GM23338 (cell line): ENCODE results near the gene TANGO6. TPM values are rescaled to one million over a fixed set of nuclear protein-coding genes. Genes with fewer than 3 reads are reported as not detected.

Source experiments
- ATAC-seq: fragments of 200-7000 bp; cut with Tn5 transposase; 3 replicates; pipeline ENCODE4 v1.9.1; 2020
- DNase-seq: peaks from one replicate; pipeline ENCODE4 v3.0.0-alpha.2; 2015; ENCODE audit warnings: low spot score
- H2AFZ ChIP-seq: fragments of 200-600 bp; sonication (generic); 2 replicates; pipeline ENCODE4 v1.8.0; 2016; ENCODE audit warnings: antibody characterized with exemption, mild to moderate bottlenecking, moderate library complexity
- H3F3A ChIP-seq: fragments of 200-600 bp; sonication (generic); replicated peaks from 2 replicates; pipeline ENCODE4 v1.8.0; 2017; ENCODE audit warnings: antibody characterized with exemption, mixed run types, low read depth
- H3K27ac ChIP-seq: fragments of 200-600 bp; sonication (generic); 2 replicates; pipeline ENCODE4 v1.6.1; 2016; ENCODE audit warnings: low read depth
- H3K27me3 ChIP-seq: fragments of 200-600 bp; sonication (generic); 2 replicates; pipeline ENCODE4 v1.8.0; 2016; ENCODE audit warnings: mild to moderate bottlenecking, mixed run types, moderate library complexity; ENCODE audit not compliant: insufficient read depth
- H3K36me3 ChIP-seq: fragments of 200-600 bp; sonication (generic); 2 replicates; pipeline ENCODE4 v1.8.0; 2016; ENCODE audit warnings: mild to moderate bottlenecking; ENCODE audit not compliant: insufficient read depth
- H3K4me1 ChIP-seq: fragments of 200-600 bp; sonication (generic); 2 replicates; pipeline ENCODE4 v1.8.0; 2016; ENCODE audit warnings: mild to moderate bottlenecking, moderate library complexity; ENCODE audit not compliant: insufficient read depth
- H3K4me2 ChIP-seq: fragments of 200-600 bp; sonication (generic); 2 replicates; pipeline ENCODE4 v1.7.1; 2017; ENCODE audit warnings: mixed run types
- H3K4me3 ChIP-seq: fragments of 200-600 bp; sonication (generic); 2 replicates; pipeline ENCODE4 v1.6.1; 2016; ENCODE audit warnings: mixed run types
- H3K79me2 ChIP-seq: fragments of 200-600 bp; sonication (generic); replicated peaks from 2 replicates; pipeline ENCODE4 v1.8.0; 2017; ENCODE audit warnings: mild to moderate bottlenecking; ENCODE audit not compliant: insufficient read depth
- H3K9me2 ChIP-seq: fragments of 200-600 bp; sonication (generic); 2 replicates; pipeline ENCODE4 v1.8.0; 2017; ENCODE audit not compliant: insufficient read depth
- H4K20me1 ChIP-seq: fragments of 200-600 bp; sonication (generic); replicated peaks from 2 replicates; pipeline ENCODE4 v1.8.0; 2017; ENCODE audit warnings: mild to moderate bottlenecking; ENCODE audit not compliant: insufficient read depth
- H3K27ac Mint-ChIP-seq: 2 replicates; pipeline ENCODE4 v1.8.0; 2020; ENCODE audit warnings: inconsistent platforms, mild to moderate bottlenecking, moderate library complexity, mixed read lengths
- H3K27me3 Mint-ChIP-seq: 3 replicates; pipeline ENCODE4 v1.8.0; 2022; ENCODE audit warnings: low read depth, mild to moderate bottlenecking, moderate library complexity, mixed read lengths, inconsistent platforms; ENCODE audit not compliant: insufficient read depth, poor library complexity
- H3K36me3 Mint-ChIP-seq: 3 replicates; pipeline ENCODE4 v1.8.0; 2021; ENCODE audit warnings: low read depth, mild to moderate bottlenecking, inconsistent platforms, moderate library complexity, mixed read lengths
- H3K4me1 Mint-ChIP-seq: 3 replicates; pipeline ENCODE4 v1.8.0; 2020; ENCODE audit warnings: mild to moderate bottlenecking, inconsistent platforms, mixed read lengths
- H3K4me3 Mint-ChIP-seq: 3 replicates; pipeline ENCODE4 v1.8.0; 2021; ENCODE audit warnings: moderate library complexity, mild to moderate bottlenecking, inconsistent platforms, mixed read lengths
- H3K9me3 Mint-ChIP-seq: 3 replicates; pipeline ENCODE4 v1.8.0; 2020; ENCODE audit warnings: moderate library complexity, mild to moderate bottlenecking, inconsistent platforms, mixed read lengths
- POLR2AphosphoS5 ChIP-seq: IDR thresholded peaks from 2 replicates; pipeline ENCODE4 v1.6.1; 2016; ENCODE audit warnings: antibody characterized with exemption, low read depth
- STAT1 ChIP-seq: IDR thresholded peaks from one replicate; pipeline ENCODE4 v1.6.1; 2016; ENCODE audit warnings: antibody characterized with exemption; ENCODE audit not compliant: unreplicated experiment
- polyA plus RNA-seq: library from polyadenylated mRNA; unstranded; fragments of >200 nt; fragmentation: Nextera tagmentation; extraction: Ambion mirVana; gene quantifications from 2 replicates; pipeline ENCODE4 v1.2.1, GENCODE V29; 2016
- total RNA-seq: library from RNA; depleted of rRNA; stranded (reverse); fragments of >200 nt; shearing (Covaris generic); gene quantifications from 2 replicates; pipeline ENCODE4 v1.2.3, GENCODE V29; 2014
- TF ChIP-seq, protein P1 (sequence below): fragments of 250-450 bp; sonication (Bioruptor Pico); IDR thresholded peaks from 2 replicates; pipeline ENCODE4 v1.5.0; 2020; ENCODE audit warnings: mild to moderate bottlenecking, moderate library complexity
- TF ChIP-seq, protein P2 (sequence below), 2 experiments: fragments of 200-600 bp in 1 of 2; sonication (generic) in 1 of 2; conservative IDR thresholded peaks; 2 replicates each; pipeline versions ENCODE4 v1.5.1 to v1.6.1; 2016 to 2017; ENCODE audit warnings: antibody characterized with exemption in 2 of 2, low read depth in 2 of 2, mild to moderate bottlenecking in 2 of 2, moderate library complexity in 1 of 2

The TANGO6 gene
- total and polyA plus RNA-seq, 2 experiments from 2014 or later: 7.2 to 23.2 TPM

DNA sequence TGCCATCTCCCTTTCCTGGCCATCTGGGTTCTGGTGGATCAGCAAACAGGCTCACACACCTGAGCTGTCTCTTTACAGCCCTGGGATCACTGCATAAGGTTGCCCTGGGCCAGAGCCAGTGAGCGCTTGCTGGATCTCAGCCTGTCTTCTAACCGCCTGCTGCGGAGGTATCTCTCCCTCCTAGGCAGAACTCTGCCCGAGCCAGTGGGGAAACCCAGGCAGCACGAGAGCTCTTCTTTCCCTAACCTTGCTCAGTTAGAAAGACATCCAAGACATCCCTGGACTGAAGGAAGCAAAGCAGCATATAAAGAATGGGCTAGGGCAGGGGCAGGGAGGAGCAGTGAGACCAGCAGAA lies 268.5 kb downstream of the TANGO6 start (continued):
- TF ChIP-seq, protein P1, sequence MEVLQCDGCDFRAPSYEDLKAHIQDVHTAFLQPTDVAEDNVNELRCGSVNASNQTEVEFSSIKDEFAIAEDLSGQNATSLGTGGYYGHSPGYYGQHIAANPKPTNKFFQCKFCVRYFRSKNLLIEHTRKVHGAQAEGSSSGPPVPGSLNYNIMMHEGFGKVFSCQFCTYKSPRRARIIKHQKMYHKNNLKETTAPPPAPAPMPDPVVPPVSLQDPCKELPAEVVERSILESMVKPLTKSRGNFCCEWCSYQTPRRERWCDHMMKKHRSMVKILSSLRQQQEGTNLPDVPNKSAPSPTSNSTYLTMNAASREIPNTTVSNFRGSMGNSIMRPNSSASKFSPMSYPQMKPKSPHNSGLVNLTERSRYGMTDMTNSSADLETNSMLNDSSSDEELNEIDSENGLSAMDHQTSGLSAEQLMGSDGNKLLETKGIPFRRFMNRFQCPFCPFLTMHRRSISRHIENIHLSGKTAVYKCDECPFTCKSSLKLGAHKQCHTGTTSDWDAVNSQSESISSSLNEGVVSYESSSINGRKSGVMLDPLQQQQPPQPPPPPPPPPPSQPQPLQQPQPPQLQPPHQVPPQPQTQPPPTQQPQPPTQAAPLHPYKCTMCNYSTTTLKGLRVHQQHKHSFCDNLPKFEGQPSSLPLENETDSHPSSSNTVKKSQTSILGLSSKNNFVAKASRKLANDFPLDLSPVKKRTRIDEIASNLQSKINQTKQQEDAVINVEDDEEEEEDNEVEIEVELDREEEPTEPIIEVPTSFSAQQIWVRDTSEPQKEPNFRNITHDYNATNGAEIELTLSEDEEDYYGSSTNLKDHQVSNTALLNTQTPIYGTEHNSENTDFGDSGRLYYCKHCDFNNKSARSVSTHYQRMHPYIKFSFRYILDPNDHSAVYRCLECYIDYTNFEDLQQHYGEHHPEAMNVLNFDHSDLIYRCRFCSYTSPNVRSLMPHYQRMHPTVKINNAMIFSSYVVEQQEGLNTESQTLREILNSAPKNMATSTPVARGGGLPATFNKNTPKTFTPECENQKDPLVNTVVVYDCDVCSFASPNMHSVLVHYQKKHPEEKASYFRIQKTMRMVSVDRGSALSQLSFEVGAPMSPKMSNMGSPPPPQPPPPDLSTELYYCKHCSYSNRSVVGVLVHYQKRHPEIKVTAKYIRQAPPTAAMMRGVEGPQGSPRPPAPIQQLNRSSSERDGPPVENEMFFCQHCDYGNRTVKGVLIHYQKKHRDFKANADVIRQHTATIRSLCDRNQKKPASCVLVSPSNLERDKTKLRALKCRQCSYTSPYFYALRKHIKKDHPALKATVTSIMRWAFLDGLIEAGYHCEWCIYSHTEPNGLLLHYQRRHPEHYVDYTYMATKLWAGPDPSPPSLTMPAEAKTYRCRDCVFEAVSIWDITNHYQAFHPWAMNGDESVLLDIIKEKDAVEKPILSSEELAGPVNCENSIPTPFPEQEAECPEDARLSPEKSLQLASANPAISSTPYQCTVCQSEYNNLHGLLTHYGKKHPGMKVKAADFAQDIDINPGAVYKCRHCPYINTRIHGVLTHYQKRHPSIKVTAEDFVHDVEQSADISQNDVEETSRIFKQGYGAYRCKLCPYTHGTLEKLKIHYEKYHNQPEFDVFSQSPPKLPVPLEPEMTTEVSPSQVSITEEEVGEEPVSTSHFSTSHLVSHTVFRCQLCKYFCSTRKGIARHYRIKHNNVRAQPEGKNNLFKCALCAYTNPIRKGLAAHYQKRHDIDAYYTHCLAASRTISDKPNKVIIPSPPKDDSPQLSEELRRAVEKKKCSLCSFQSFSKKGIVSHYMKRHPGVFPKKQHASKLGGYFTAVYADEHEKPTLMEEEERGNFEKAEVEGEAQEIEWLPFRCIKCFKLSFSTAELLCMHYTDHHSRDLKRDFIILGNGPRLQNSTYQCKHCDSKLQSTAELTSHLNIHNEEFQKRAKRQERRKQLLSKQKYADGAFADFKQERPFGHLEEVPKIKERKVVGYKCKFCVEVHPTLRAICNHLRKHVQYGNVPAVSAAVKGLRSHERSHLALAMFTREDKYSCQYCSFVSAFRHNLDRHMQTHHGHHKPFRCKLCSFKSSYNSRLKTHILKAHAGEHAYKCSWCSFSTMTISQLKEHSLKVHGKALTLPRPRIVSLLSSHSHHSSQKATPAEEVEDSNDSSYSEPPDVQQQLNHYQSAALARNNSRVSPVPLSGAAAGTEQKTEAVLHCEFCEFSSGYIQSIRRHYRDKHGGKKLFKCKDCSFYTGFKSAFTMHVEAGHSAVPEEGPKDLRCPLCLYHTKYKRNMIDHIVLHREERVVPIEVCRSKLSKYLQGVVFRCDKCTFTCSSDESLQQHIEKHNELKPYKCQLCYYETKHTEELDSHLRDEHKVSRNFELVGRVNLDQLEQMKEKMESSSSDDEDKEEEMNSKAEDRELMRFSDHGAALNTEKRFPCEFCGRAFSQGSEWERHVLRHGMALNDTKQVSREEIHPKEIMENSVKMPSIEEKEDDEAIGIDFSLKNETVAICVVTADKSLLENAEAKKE: no peak

DNA sequence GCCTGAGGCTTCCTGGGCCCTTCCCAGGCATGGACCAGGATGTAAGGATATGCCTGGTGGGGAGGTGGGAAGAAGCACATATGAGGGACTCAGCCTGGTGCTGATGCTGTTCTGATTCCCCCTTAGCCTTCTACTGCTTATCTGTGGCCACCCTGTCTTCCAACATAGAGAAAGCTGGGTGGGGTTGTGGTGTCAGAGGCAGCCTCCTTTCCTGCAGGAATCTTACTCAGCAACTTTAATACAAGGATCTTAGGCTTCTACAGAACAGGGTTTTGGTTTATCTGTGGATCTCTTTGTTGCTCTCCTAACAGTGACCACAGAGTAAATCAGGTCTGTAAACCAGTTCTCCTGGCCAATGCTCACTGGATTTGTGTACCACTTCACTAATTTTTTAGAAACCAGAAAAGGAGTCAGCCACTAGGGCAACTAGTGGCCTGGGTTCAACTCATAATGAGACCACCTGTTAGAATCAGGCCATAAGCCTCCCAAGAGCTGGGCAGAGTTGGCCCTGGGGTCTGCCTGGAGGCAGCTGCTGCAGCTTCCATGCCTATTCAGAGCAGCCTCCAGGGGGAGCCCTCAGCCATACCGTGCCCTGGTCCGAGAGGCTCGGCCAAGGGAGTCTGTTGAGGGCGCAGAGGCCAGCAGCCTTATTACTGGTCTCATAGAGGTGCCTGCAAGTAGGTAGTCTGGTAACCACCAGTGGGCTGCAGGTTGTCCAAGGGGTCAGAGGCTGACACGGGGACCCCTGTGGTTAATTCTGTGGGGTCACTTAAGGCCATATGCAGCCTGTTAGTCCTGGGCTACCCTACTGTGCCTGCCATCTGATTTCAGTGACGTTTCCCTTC lies 269.2 kb downstream of the TANGO6 start:
- Histone ChIP-seq H3K27me3 (no peaks in the 10 kb centered on the region), H2AFZ (no peak overlapping the region), H3K27ac (peak overlapping the region; percentile 66), H3K4me1 (peaks cover 23% of the 10 kb centered on the region), H3F3A (peaks cover 74% of the 10 kb centered on the region), H3K79me2 (peaks cover 41% of the 10 kb centered on the region), H3K4me3 (no peak overlapping the region), H4K20me1 (peaks cover 11% of the 10 kb centered on the region), H3K36me3 (peaks cover 62% of the 10 kb centered on the region), H3K4me2 (no peak overlapping the region), H3K9me2 (no peaks in the 10 kb centered on the region)
- TF ChIP-seq STAT1 (no peak), POLR2AphosphoS5 (peak; percentile 20)
- TF ChIP-seq, protein P2, sequence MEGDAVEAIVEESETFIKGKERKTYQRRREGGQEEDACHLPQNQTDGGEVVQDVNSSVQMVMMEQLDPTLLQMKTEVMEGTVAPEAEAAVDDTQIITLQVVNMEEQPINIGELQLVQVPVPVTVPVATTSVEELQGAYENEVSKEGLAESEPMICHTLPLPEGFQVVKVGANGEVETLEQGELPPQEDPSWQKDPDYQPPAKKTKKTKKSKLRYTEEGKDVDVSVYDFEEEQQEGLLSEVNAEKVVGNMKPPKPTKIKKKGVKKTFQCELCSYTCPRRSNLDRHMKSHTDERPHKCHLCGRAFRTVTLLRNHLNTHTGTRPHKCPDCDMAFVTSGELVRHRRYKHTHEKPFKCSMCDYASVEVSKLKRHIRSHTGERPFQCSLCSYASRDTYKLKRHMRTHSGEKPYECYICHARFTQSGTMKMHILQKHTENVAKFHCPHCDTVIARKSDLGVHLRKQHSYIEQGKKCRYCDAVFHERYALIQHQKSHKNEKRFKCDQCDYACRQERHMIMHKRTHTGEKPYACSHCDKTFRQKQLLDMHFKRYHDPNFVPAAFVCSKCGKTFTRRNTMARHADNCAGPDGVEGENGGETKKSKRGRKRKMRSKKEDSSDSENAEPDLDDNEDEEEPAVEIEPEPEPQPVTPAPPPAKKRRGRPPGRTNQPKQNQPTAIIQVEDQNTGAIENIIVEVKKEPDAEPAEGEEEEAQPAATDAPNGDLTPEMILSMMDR (conservative IDR thresholded peaks at IDR 0.05; ENCODE audit: low read depth in 2 of 2): peak; percentile 84 to 90
- Mint-ChIP-seq H3K9me3 (no peaks in the 10 kb centered on the region), H3K27me3 (peaks cover 21% of the 10 kb centered on the region), H3K4me3 (no peak overlapping the region), H3K27ac (0 out of 2 replicates have a peak overlapping the region, but pooled peaks have one; percentile 23), H3K36me3 (peaks cover 93% of the 10 kb centered on the region), H3K4me1 (peaks cover 42% of the 10 kb centered on the region)
- DNase-seq (peak; percentile 87), ATAC-seq (peak; percentile 85)
